B cell (primary cell): ENCODE results near the gene PHF21A. TPM values are rescaled to one million over a fixed set of nuclear protein-coding genes. Genes with fewer than 3 reads are reported as not detected.
A peak's percentile ranks its signal among the peaks of the same experiment; 100 is the strongest.

Experiments used
- ATAC-seq: fragments of 200-7000 bp; cut with Tn5 transposase; one replicate; pipeline ENCODE4 v1.10.0; 2021; ENCODE audit warnings: low read depth, mild to moderate bottlenecking, moderate number of reproducible peaks, moderate library complexity
- CTCF ChIA-PET: fragments of 350-600 bp; sonication (Branson Sonifier 250); formaldehyde crosslinking; loops from one replicate; lab custom pipeline; 2021; ENCODE audit warnings: antibody characterized with exemption, inconsistent platforms; lab: Charles Lee
- POLR2A ChIA-PET: fragments of 350-600 bp; sonication (Branson Sonifier 250); formaldehyde crosslinking; loops from one replicate; lab custom pipeline; 2021; ENCODE audit warnings: antibody characterized with exemption; lab: Charles Lee
- DNase-seq: peaks from one replicate; pipeline ENCODE4 v3.0.0; 2013
- H2AFZ ChIP-seq: 2 replicates; pipeline ENCODE4 v1.6.1; 2012; ENCODE audit warnings: mild to moderate bottlenecking, low read depth, low read length; ENCODE audit not compliant: insufficient read depth, poor library complexity, severe bottlenecking
- H3K27ac ChIP-seq, 2 donors: 1 replicate in 1 of 2; 2 replicates in 1 of 2; pipeline ENCODE4 v1.5.1; 2012 to 2013; ENCODE audit warnings: low read length in 2 of 2, mild to moderate bottlenecking in 2 of 2, moderate library complexity in 1 of 2
- H3K27me3 ChIP-seq, 4 experiments: fragments of 200-600 bp in 1 of 4; sonication (generic) in 1 of 4; replicated peaks in 1 of 4; 1 replicate in 2 of 4; 2 replicates in 2 of 4; pipeline versions ENCODE4 v1.6.1 to v1.7.0; 2013 to 2016; ENCODE audit warnings: low read length in 3 of 4, mild to moderate bottlenecking in 2 of 4, mixed read lengths in 1 of 4, moderate library complexity in 1 of 4; ENCODE audit not compliant: insufficient read depth in 4 of 4, control insufficient read depth in 3 of 4; ENCODE audit errors: control extremely low read depth in 1 of 4
- H3K36me3 ChIP-seq, 2 experiments: replicated peaks in 1 of 2; 1 replicate in 1 of 2; 2 replicates in 1 of 2; pipeline versions ENCODE4 v1.6.1 to v1.7.1; 2013; ENCODE audit warnings: low read length in 1 of 2; ENCODE audit not compliant: insufficient read depth in 2 of 2, control insufficient read depth in 1 of 2; ENCODE audit errors: control extremely low read depth in 1 of 2, extremely low read depth in 1 of 2
- H3K4me1 ChIP-seq, 2 donors: fragments of 200-600 bp in 1 of 2; sonication (generic) in 1 of 2; 1 replicate in 1 of 2; 2 replicates in 1 of 2; pipeline versions ENCODE4 v1.5.1 to v1.6.1; 2013 to 2017; ENCODE audit warnings: low read length in 2 of 2; ENCODE audit not compliant: control insufficient read depth in 2 of 2, insufficient read depth in 2 of 2
- H3K4me2 ChIP-seq: replicated peaks from 2 replicates; pipeline ENCODE3; 2012; ENCODE audit warnings: mild to moderate bottlenecking, low read depth, low read length; ENCODE audit not compliant: poor library complexity, severe bottlenecking
- H3K4me3 ChIP-seq, 5 experiments: fragments of 200-600 bp in 1 of 5; sonication (generic) in 1 of 5; 1 replicate in 3 of 5; 2 replicates in 2 of 5; pipeline versions ENCODE4 v1.5.1 to v1.7.0; 2011 to 2016; ENCODE audit warnings: low read length in 4 of 5, mild to moderate bottlenecking in 4 of 5, low read depth in 2 of 5, control low read depth in 1 of 5, moderate library complexity in 1 of 5; ENCODE audit not compliant: insufficient read depth in 1 of 5; ENCODE audit errors: control extremely low read depth in 1 of 5, extremely low read depth in 1 of 5
- H3K79me2 ChIP-seq: fragments of 200-600 bp; sonication (generic); one replicate; pipeline ENCODE4 v1.6.0; 2016; ENCODE audit warnings: low read length; ENCODE audit not compliant: control insufficient read depth, insufficient read depth
- H3K9ac ChIP-seq: fragments of 200-600 bp; sonication (generic); 2 replicates; pipeline ENCODE4 v1.6.1; 2017; ENCODE audit warnings: mild to moderate bottlenecking, low read length, moderate library complexity
- H3K9me3 ChIP-seq, 3 donors: one replicate each; pipeline versions ENCODE4 v1.6.1 to v1.7.1; 2013; ENCODE audit warnings: low read length in 2 of 3; ENCODE audit not compliant: control insufficient read depth in 2 of 3, insufficient read depth in 1 of 3; ENCODE audit errors: control extremely low read depth in 1 of 3
- H4K20me1 ChIP-seq: 2 replicates; pipeline ENCODE4 v1.6.0; 2012; ENCODE audit warnings: mild to moderate bottlenecking, low read length; ENCODE audit not compliant: insufficient read depth, control insufficient read depth, poor library complexity, severe bottlenecking
- H3K27ac Mint-ChIP-seq: one replicate; pipeline ENCODE4 v1.8.0; 2021; ENCODE audit warnings: mixed read lengths
- H3K27me3 Mint-ChIP-seq: one replicate; pipeline ENCODE4 v1.8.0; 2021; ENCODE audit warnings: mixed read lengths
- H3K4me1 Mint-ChIP-seq: one replicate; pipeline ENCODE4 v1.8.0; 2021; ENCODE audit warnings: mixed read lengths
- H3K4me3 Mint-ChIP-seq: one replicate; pipeline ENCODE4 v1.8.0; 2021; ENCODE audit warnings: mixed read lengths
- H3K9me3 Mint-ChIP-seq: one replicate; pipeline ENCODE4 v1.8.0; 2022; ENCODE audit warnings: mixed read lengths; ENCODE audit not compliant: insufficient read depth
- CTCF ChIP-seq: fragments of 200-600 bp; IDR thresholded peaks from one replicate; pipeline ENCODE4 v1.8.0; 2022; ENCODE audit warnings: antibody characterized with exemption, mild to moderate bottlenecking
- EZH2 ChIP-seq: IDR thresholded peaks from 2 replicates; pipeline ENCODE4 v1.6.1; 2012; ENCODE audit warnings: borderline replicate concordance, low read depth, mild to moderate bottlenecking, moderate library complexity, low read length; ENCODE audit not compliant: insufficient read depth, poor library complexity, severe bottlenecking
- WGBS: methylation state at CpG from one replicate; pipeline ENCODE4 v1.1.5; 2013; ENCODE audit warnings: missing lambda C conversion rate; ENCODE audit not compliant: insufficient coverage; 5-methylcytosine and 5-hydroxymethylcytosine counted together
- intact Hi-C: fragments of 100-400 bp; cut with micrococcal nuclease; formaldehyde crosslinking; loops from one replicate; pipeline ENCODE4 v1.10.0; 2022
- polyA plus RNA-seq: library from polyadenylated mRNA; depleted of rRNA; stranded (reverse); fragments of >200 nt; gene quantifications from 2 replicates; pipeline ENCODE4 v1.2.3, GENCODE V29; 2012
- total RNA-seq, 2 donors: library from RNA; stranded (reverse); fragments of 120-200 nt in 1 of 2; gene quantifications; 1 replicate in 1 of 2; 2 replicates in 1 of 2; pipeline versions ENCODE4 v1.2.3 to v1.2.4, GENCODE V29; 2013 to 2022

Gene PHF21A
- total and polyA plus RNA-seq, 2 donors (not counting 1 experiment from before 2014, with no cell fraction given), result 41.9 to 103 TPM

- Histone ChIP-seq H3K4me2 (peak overlapping the region; percentile 37), H3K9me3 (no peaks in the 10 kb centered on the region), H3K4me1 (peaks cover 45 to 48% of the 10 kb centered on the region in 2 donors), H2AFZ (no peak overlapping the region), H3K79me2 (peaks cover 26% of the 10 kb centered on the region), H3K27ac (peak overlapping the region; percentile 13 to 92), H3K27me3 (no peaks in the 10 kb centered on the region), H3K9ac (no peak overlapping the region), H3K36me3 (peaks cover 0 to 9% of the 10 kb centered on the region in 2 experiments), H3K4me3 (no peak overlapping the region), H4K20me1 (no peaks in the 10 kb centered on the region)
- TF ChIP-seq CTCF (no peak), EZH2 (no peak)
- intact Hi-C loops, result loop anchor here (10.0 kb wide), 1 partner anchor 1615 kb away; the partner anchor contains the start of gene CELF1
- DNase-seq (no peak), ATAC-seq (no peak)
- no CpG with 5 or more reads among the region's 2 CpGs for WGBS
- Mint-ChIP-seq H3K27me3 (no peaks in the 10 kb centered on the region), H3K27ac (peak overlapping the region; percentile 43), H3K4me3 (no peak overlapping the region), H3K4me1 (peaks cover 52% of the 10 kb centered on the region), H3K9me3 (no peaks in the 10 kb centered on the region)
- POLR2A ChIA-PET, result interaction anchor here (1.0 to 10.9 kb wide), 3 partner anchors 8 to 19 kb away, joined by 6 to 162 read pairs (median 6); partner anchors contain the start of genes LARGE2 and PEX16
- CTCF ChIA-PET, result interaction anchor here (1.0 to 11.4 kb wide), 5 partner anchors 8 to 26 kb away, joined by 3 to 98 read pairs (median 10); partner anchors contain the start of genes LARGE2 and PEX16
These were observed 181.4 kb downstream of the PHF21A start for GRCh38 chr11:45939836-45940235.

- 97% methylated on average over 5 of the region's 10 CpGs for WGBS
- H3K4me3 Mint-ChIP-seq, result peak overlapping the region; percentile 69
These were observed 183.3 kb downstream of the PHF21A start for GRCh38 chr11:45937916-45938315.

More at GRCh38 chr11:45937916-45938315, 183.3 kb downstream of the PHF21A start:
- Histone ChIP-seq H4K20me1 (no peaks in the 10 kb centered on the region), H3K4me2 (peak overlapping the region; percentile 77), H3K4me1 (peaks cover 60 to 62% of the 10 kb centered on the region in 2 donors), H3K4me3 (peak overlapping the region in 2 of 5 experiments; percentile 16 to 60), H3K9ac (peak overlapping the region; percentile 53), H3K27ac (peak overlapping the region; percentile 73 to 92), H3K79me2 (peaks cover 44% of the 10 kb centered on the region), H3K36me3 (peaks cover 0 to 12% of the 10 kb centered on the region in 2 experiments), H2AFZ (no peak overlapping the region), H3K27me3 (no peaks in the 10 kb centered on the region), H3K9me3 (no peaks in the 10 kb centered on the region)
- Mint-ChIP-seq H3K4me1 (peaks cover 67% of the 10 kb centered on the region), H3K9me3 (no peaks in the 10 kb centered on the region), H3K27ac (peak overlapping the region; percentile 90), H3K27me3 (no peaks in the 10 kb centered on the region)
- POLR2A ChIA-PET, result interaction anchor here (1.6 to 10.9 kb wide), 2 partner anchors 8 to 17 kb away, joined by 6 to 162 read pairs; partner anchors contain the start of genes LARGE2 and PEX16
- ATAC-seq, result no peak
- intact Hi-C loops, result loop anchor here (1.0 to 10.0 kb wide), 2 partner anchors 8 to 1617 kb away; partner anchors contain the start of gene CELF1
- no peak for TF ChIP-seq EZH2
- TF ChIP-seq CTCF, result no peak
- no peak for DNase-seq
- CTCF ChIA-PET, result interaction anchor here (1.1 to 11.4 kb wide), 4 partner anchors 8 to 96 kb away, joined by 3 to 98 read pairs (median 23); partner anchors contain the start of genes LARGE2 and PEX16
